Right lobe of liver (tissue), 6 donors: ENCODE data around the gene DYRK1A. TPM values are rescaled to one million over a fixed set of nuclear protein-coding genes. Genes with fewer than 3 reads are reported as not detected.
"Not testable (repeated sequence)": the region's sequence is repeated elsewhere in the genome, so short reads cannot be mapped to it uniquely, and the experiment has no call there.

Source experiments
- ATAC-seq, 4 donors: fragments of 200-7000 bp; cut with Tn5 transposase; one replicate each; pipeline ENCODE4 v1.9.1; 2020; ENCODE audit warnings: mild to moderate bottlenecking in 4 of 4, moderate library complexity in 4 of 4
- DNase-seq, 3 donors: peaks; one replicate each; pipeline ENCODE4 v3.0.0-alpha.2; 2020
- H3K27ac ChIP-seq, 3 donors: fragments of 200-600 bp; one replicate each; pipeline ENCODE4 v1.8.0; 2022
- H3K27me3 ChIP-seq, 2 donors: fragments of 200-600 bp; one replicate each; pipeline ENCODE4 v1.8.0; 2022
- H3K36me3 ChIP-seq, 4 donors: fragments of 200-600 bp; sonication (generic) in 1 of 4; one replicate each; pipeline versions ENCODE4 v1.5.1 to v1.8.0; 2017 to 2022; ENCODE audit warnings: control low read depth in 1 of 4
- H3K4me1 ChIP-seq, 4 donors: fragments of 200-600 bp; sonication (generic) in 1 of 4; one replicate each; pipeline versions ENCODE4 v1.5.1 to v1.8.0; 2017 to 2022; ENCODE audit warnings: control low read depth in 1 of 4
- H3K4me3 ChIP-seq, 3 donors: fragments of 200-600 bp; one replicate each; pipeline ENCODE4 v1.8.0; 2022
- H3K9me3 ChIP-seq, 4 donors: fragments of 200-600 bp; sonication (generic) in 1 of 4; one replicate each; pipeline versions ENCODE4 v1.5.1 to v1.8.0; 2017 to 2022; ENCODE audit warnings: control low read depth in 1 of 4
- CTCF ChIP-seq, 4 donors: fragments of 200-600 bp in 3 of 4; fragments of 450-650 bp in 1 of 4; IDR thresholded peaks; one replicate each; pipeline versions ENCODE4 v1.5.1 to v1.8.0; 2016 to 2022; ENCODE audit warnings: antibody characterized with exemption in 4 of 4, mild to moderate bottlenecking in 2 of 4
- POLR2A ChIP-seq: fragments of 450-650 bp; IDR thresholded peaks from one replicate; pipeline ENCODE4 v1.6.1; 2017; ENCODE audit warnings: antibody characterized with exemption, mild to moderate bottlenecking
- WGBS: methylation state at CpG from one replicate; pipeline ENCODE4 v1.1.6; 2018; ENCODE audit warnings: low coverage, low lambda C conversion rate; ENCODE audit not compliant: insufficient coverage; ENCODE audit errors: missing lambda C conversion rate; 5-methylcytosine and 5-hydroxymethylcytosine counted together
- intact Hi-C, 2 donors: fragments of 100-400 bp; cut with DNase I; formaldehyde crosslinking; loops; one replicate each; pipeline versions ENCODE4 v1.11.2 to v1.14.1; 2022
- total RNA-seq, 6 experiments: library from RNA; depleted of rRNA in 2 of 6; stranded (reverse); fragments of >200 nt in 2 of 6; fragmentation: NEBNext Ultra II Directional in 3 of 6; extraction: Animal tissue kit (Norgen Biotek cat#: 25700) in 3 of 6; gene quantifications; one replicate each; pipeline versions ENCODE4 v1.1.0 to v1.2.4, GENCODE V29; 2016 to 2023
- donor health status: DM: no; HTN: yes; CAD: no.
- donor health status: DM: no; HTN: no; CAD: no.
- donor health status: DM: no; HTN: no; CAD: no.
- donor health status: DM: no; HTN: yes; CAD: no.
- donor health status: DM: no; HTN: yes; CAD: no.

Gene DYRK1A
- total RNA-seq, 6 experiments from 2014 or later: 20.6 to 32.5 (median 25.7) TPM

GRCh38 chr21:37547615-37548200 is 181.1 kb downstream of the DYRK1A start:
- 74% methylated on average over 2 of the region's 2 CpGs for WGBS
- Histone ChIP-seq H3K4me3 (no peak overlapping the region), H3K27me3 (no peaks in the 10 kb centered on the region), H3K4me1 (no peaks in the 10 kb centered on the region), H3K36me3 (no peaks in the 10 kb centered on the region), H3K27ac (no peak overlapping the region), H3K9me3 (no peaks in the 10 kb centered on the region)
- no peak for ATAC-seq
- intact Hi-C loops: no loop called here
- DNase-seq: no peak
- no peak for TF ChIP-seq CTCF (IDR thresholded peaks at IDR 0.05)
- TF ChIP-seq POLR2A: no peak

GRCh38 chr21:37548521-37548981 is 182.0 kb downstream of the DYRK1A start:
- no peaks in the 10 kb centered on the region for H3K4me1 ChIP-seq
- intact Hi-C loops: no loop called here
- no peaks in the 10 kb centered on the region for H3K27me3 ChIP-seq
- no peak for TF ChIP-seq POLR2A
- TF ChIP-seq CTCF (IDR thresholded peaks at IDR 0.05): no peak
- H3K4me3 ChIP-seq: no peak overlapping the region
- WGBS: 61% methylated on average over 2 of the region's 2 CpGs
- DNase-seq: no peak
- H3K9me3 ChIP-seq: no peaks in the 10 kb centered on the region
- no peak overlapping the region for H3K27ac ChIP-seq
- no peak for ATAC-seq
- H3K36me3 ChIP-seq: no peaks in the 10 kb centered on the region

GRCh38 chr21:37549730-37550129 is 183.2 kb downstream of the DYRK1A start:
- H3K36me3 ChIP-seq, ATAC-seq, H3K4me3 ChIP-seq, H3K27ac ChIP-seq, intact Hi-C loops, H3K27me3 ChIP-seq, H3K9me3 ChIP-seq, H3K4me1 ChIP-seq, DNase-seq: not testable (repeated sequence)
- 88% methylated on average over 4 of the region's 4 CpGs for WGBS

- Histone ChIP-seq H3K9me3 (no peaks in the 10 kb centered on the region), H3K4me3 (no peak overlapping the region), H3K36me3 (no peaks in the 10 kb centered on the region), H3K4me1 (no peaks in the 10 kb centered on the region), H3K27ac (no peak overlapping the region), H3K27me3 (no peaks in the 10 kb centered on the region)
- ATAC-seq (no peak), DNase-seq (no peak)
- WGBS: 83% methylated on average over 6 of the region's 9 CpGs
- intact Hi-C loops: no loop called here
- no peak for TF ChIP-seq CTCF (IDR thresholded peaks at IDR 0.05)
- no peak for TF ChIP-seq POLR2A
These were observed 183.6 kb downstream of the DYRK1A start for GRCh38 chr21:37550157-37550556.

GRCh38 chr21:37550618-37551330 is 184.2 kb downstream of the DYRK1A start:
- DNase-seq (peak in 1 of 3 donors; percentile 21), ATAC-seq (peak in 1 of 4 donors; percentile 26)
- H3K4me3 ChIP-seq: no peak overlapping the region
- 79% methylated on average over 7 of the region's 12 CpGs for WGBS
- intact Hi-C loops: no loop called here
- no peaks in the 10 kb centered on the region for H3K9me3 ChIP-seq
- TF ChIP-seq POLR2A (no peak), CTCF (IDR thresholded peaks at IDR 0.05) (no peak)
- no peaks in the 10 kb centered on the region for H3K4me1 ChIP-seq
- no peaks in the 10 kb centered on the region for H3K36me3 ChIP-seq
- no peak overlapping the region for H3K27ac ChIP-seq
- no peaks in the 10 kb centered on the region for H3K27me3 ChIP-seq
